ENCODE measurements around the gene PIGO.

The PIGO gene

GRCh38 chr9:35070823-35071813, 25.3 kb downstream of the PIGO start:
- peak; percentile 50 for DNase-seq (ENCODE audit: low spot score)

- DNase-seq (ENCODE audit: low spot score), result no peak
These were observed 27.4 kb downstream of the PIGO start for GRCh38 chr9:35069020-35069419.

GRCh38 chr9:35067056-35067455, 29.3 kb downstream of the PIGO start:
- DNase-seq (ENCODE audit: low spot score), result no peak

GRCh38 chr9:35060548-35061207, 35.7 kb downstream of the PIGO start:
- no peak for DNase-seq (ENCODE audit: low spot score)

- no peak for DNase-seq (ENCODE audit: low spot score)
These were observed 37.0 kb downstream of the PIGO start for GRCh38 chr9:35059438-35059837.

GRCh38 chr9:35057271-35057620, 39.1 kb downstream of the PIGO start:
- no peak for DNase-seq (ENCODE audit: low spot score)

- DNase-seq (ENCODE audit: low spot score), result no peak
These were observed 39.7 kb downstream of the PIGO start for GRCh38 chr9:35056571-35057270.

GRCh38 chr9:35054871-35055644, 41.3 kb downstream of the PIGO start:
- DNase-seq (ENCODE audit: low spot score), result no peak

GRCh38 chr9:35054185-35054835, 42.1 kb downstream of the PIGO start:
- no peak for DNase-seq (ENCODE audit: low spot score)

GRCh38 chr9:35051069-35051967, 45.1 kb downstream of the PIGO start:
- DNase-seq (ENCODE audit: low spot score), result peak; percentile 61

GRCh38 chr9:35048511-35048910, 47.9 kb downstream of the PIGO start:
- DNase-seq (ENCODE audit: low spot score), result no peak

- no peak for DNase-seq (ENCODE audit: low spot score)
These were observed 52.3 kb downstream of the PIGO start for GRCh38 chr9:35044071-35044470.

GRCh38 chr9:35042891-35043545, 53.4 kb downstream of the PIGO start:
- no peak for DNase-seq (ENCODE audit: low spot score)

- no peak for DNase-seq (ENCODE audit: low spot score)
These were observed 54.2 kb downstream of the PIGO start for GRCh38 chr9:35042081-35042604.

Data from germinal center (tissue), 1 donor.